H1 (cell line): ENCODE results near the gene PPIL3. TPM values are rescaled to one million over a fixed set of nuclear protein-coding genes. Genes with fewer than 3 reads are reported as not detected.

ENCODE experiments used
- CTCF ChIA-PET: fragments of 300-600 bp; sonication (Branson Sonifier 250); formaldehyde crosslinking; loops from one replicate; lab custom pipeline; 2021; ENCODE audit not compliant: partially characterized antibody; lab: Charles Lee
- POLR2A ChIA-PET: fragments of 300-600 bp; sonication (Branson Sonifier 250); formaldehyde crosslinking; loops from one replicate; lab custom pipeline; 2021; ENCODE audit warnings: inconsistent platforms; ENCODE audit not compliant: partially characterized antibody; lab: Charles Lee
- DNase-seq, 2 experiments: peaks; one replicate each; pipeline versions ENCODE4 v3.0.0 to v3.0.0-alpha.2; 2010 to 2022; ENCODE audit warnings: low spot score in 2 of 2, low read depth in 1 of 2, mixed read lengths in 1 of 2
- FAIRE-seq: peaks from 2 replicates; lab custom pipeline; 2011; peaks lifted over from hg19 to GRCh38; lab: Jason Lieb, UNC
- H2AFZ ChIP-seq: 2 replicates; pipeline ENCODE4 v1.8.1; 2012; ENCODE audit warnings: low read length, inconsistent platforms
- H2AK5ac ChIP-seq: 2 replicates; pipeline ENCODE4 v1.6.1; 2013; ENCODE audit warnings: low read depth, low read length
- H2BK120ac ChIP-seq: replicated peaks from 2 replicates; pipeline ENCODE3; 2013; ENCODE audit warnings: low read depth, low read length, inconsistent platforms
- H2BK12ac ChIP-seq: 2 replicates; pipeline ENCODE4 v1.6.1; 2013; ENCODE audit warnings: low read depth, low read length
- H2BK15ac ChIP-seq: 2 replicates; pipeline ENCODE4 v1.6.1; 2013; ENCODE audit warnings: low read length
- H2BK20ac ChIP-seq: 2 replicates; pipeline ENCODE4 v1.6.1; 2013; ENCODE audit warnings: low read length
- H2BK5ac ChIP-seq: 2 replicates; pipeline ENCODE4 v1.6.1; 2013; ENCODE audit warnings: low read depth, low read length
- H3K14ac ChIP-seq: 2 replicates; pipeline ENCODE4 v1.6.1; 2013; ENCODE audit warnings: inconsistent platforms; ENCODE audit not compliant: insufficient read length
- H3K18ac ChIP-seq: 2 replicates; pipeline ENCODE4 v1.6.1; 2013; ENCODE audit warnings: low read length; ENCODE audit errors: extremely low read depth
- H3K23ac ChIP-seq: 2 replicates; pipeline ENCODE4 v1.6.1; 2013; ENCODE audit warnings: inconsistent platforms; ENCODE audit not compliant: insufficient read length
- H3K23me2 ChIP-seq: 2 replicates; pipeline ENCODE4 v1.6.1; 2013; ENCODE audit warnings: low read depth, low read length
- H3K27ac ChIP-seq: 2 replicates; pipeline ENCODE4 v1.6.1; 2011; ENCODE audit warnings: low read depth, low read length, inconsistent platforms
- H3K27me3 ChIP-seq, 4 experiments: replicated peaks in 1 of 4; 1 replicate in 1 of 4; 2 replicates in 3 of 4; pipeline versions ENCODE4 v1.6.1 to v1.8.1; 2011 to 2013; ENCODE audit warnings: low read length in 3 of 4, mild to moderate bottlenecking in 3 of 4, inconsistent platforms in 2 of 4, mixed read lengths in 2 of 4, moderate library complexity in 1 of 4; ENCODE audit not compliant: control insufficient read depth in 3 of 4, insufficient read depth in 3 of 4; ENCODE audit errors: extremely low read depth in 1 of 4
- H3K36me3 ChIP-seq, 4 experiments: 2 replicates each; pipeline versions ENCODE4 v1.6.1 to v1.8.1; 2011 to 2013; ENCODE audit warnings: mild to moderate bottlenecking in 4 of 4, low read length in 3 of 4, moderate library complexity in 2 of 4, control low read depth in 1 of 4, inconsistent platforms in 1 of 4; ENCODE audit not compliant: insufficient read depth in 4 of 4, control insufficient read depth in 2 of 4
- H3K4ac ChIP-seq: replicated peaks from 2 replicates; pipeline ENCODE3; 2013; ENCODE audit warnings: low read length, low read depth, mixed read lengths, inconsistent platforms; ENCODE audit not compliant: insufficient read length
- H3K4me1 ChIP-seq, 4 experiments: replicated peaks in 1 of 4; 1 replicate in 1 of 4; 2 replicates in 3 of 4; pipeline versions ENCODE4 v1.6.1 to v1.8.1; 2011 to 2013; ENCODE audit warnings: low read length in 3 of 4, inconsistent platforms in 2 of 4, mixed read lengths in 1 of 4; ENCODE audit not compliant: insufficient read depth in 4 of 4, control insufficient read depth in 3 of 4
- H3K4me2 ChIP-seq, 2 experiments: 2 replicates each; pipeline versions ENCODE4 v1.6.1 to v1.8.1; 2011 to 2013; ENCODE audit warnings: low read depth in 2 of 2, low read length in 2 of 2, control low read depth in 1 of 2, inconsistent platforms in 1 of 2, mild to moderate bottlenecking in 1 of 2; ENCODE audit not compliant: insufficient read depth in 1 of 2
- H3K4me3 ChIP-seq, 4 experiments: fragments of 200-600, 300-600 bp in 1 of 4; sonication (generic), shearing (Covaris generic), sonication (Bioruptor Twin) in 1 of 4; 2 replicates each; pipeline versions ENCODE4 v1.5.1 to v1.8.1; 2011 to 2016; ENCODE audit warnings: low read length in 4 of 4, low read depth in 3 of 4, control low read depth in 2 of 4, inconsistent platforms in 2 of 4, mild to moderate bottlenecking in 2 of 4, mixed read lengths in 1 of 4, moderate library complexity in 1 of 4; ENCODE audit not compliant: insufficient read depth in 2 of 4; ENCODE audit errors: extremely low read depth in 1 of 4
- H3K56ac ChIP-seq: replicated peaks from 2 replicates; pipeline ENCODE3; 2013; ENCODE audit warnings: low read depth, mild to moderate bottlenecking, mixed read lengths, low read length, inconsistent platforms; ENCODE audit not compliant: insufficient read length
- H3K79me1 ChIP-seq: 2 replicates; pipeline ENCODE4 v1.6.1; 2013; ENCODE audit warnings: low read depth, low read length, control low read depth
- H3K79me2 ChIP-seq, 2 experiments: 2 replicates each; pipeline versions ENCODE4 v1.6.1 to v1.8.1; 2012 to 2013; ENCODE audit warnings: low read length in 2 of 2, mild to moderate bottlenecking in 2 of 2, inconsistent platforms in 1 of 2; ENCODE audit not compliant: insufficient read depth in 2 of 2, control insufficient read depth in 1 of 2
- H3K9ac ChIP-seq, 4 experiments: replicated peaks in 1 of 4; 1 replicate in 1 of 4; 2 replicates in 3 of 4; pipeline versions ENCODE4 v1.6.1 to v1.8.1; 2011 to 2013; ENCODE audit warnings: low read depth in 3 of 4, low read length in 3 of 4, control low read depth in 2 of 4, mild to moderate bottlenecking in 2 of 4, moderate library complexity in 2 of 4, inconsistent platforms in 1 of 4; ENCODE audit errors: extremely low read depth in 1 of 4
- H3K9me3 ChIP-seq, 2 experiments: 2 replicates each; pipeline versions ENCODE4 v1.6.1 to v1.8.1; 2012 to 2013; ENCODE audit warnings: mild to moderate bottlenecking in 2 of 2, moderate library complexity in 2 of 2, control low read depth in 1 of 2, inconsistent platforms in 1 of 2, low read depth in 1 of 2, low read length in 1 of 2, mixed read lengths in 1 of 2; ENCODE audit not compliant: insufficient read depth in 2 of 2
- H4K20me1 ChIP-seq, 2 experiments: replicated peaks in 1 of 2; 2 replicates each; pipeline versions ENCODE3 to v1.8.1; 2011 to 2013; ENCODE audit warnings: inconsistent platforms in 2 of 2, low read length in 2 of 2, mild to moderate bottlenecking in 1 of 2; ENCODE audit not compliant: insufficient read depth in 2 of 2, control insufficient read depth in 1 of 2
- H4K5ac ChIP-seq: 2 replicates; pipeline ENCODE4 v1.6.1; 2013; ENCODE audit warnings: low read length, low read depth, mixed read lengths, inconsistent platforms; ENCODE audit not compliant: insufficient read length
- H4K8ac ChIP-seq: 2 replicates; pipeline ENCODE4 v1.8.0; 2013; ENCODE audit warnings: mild to moderate bottlenecking, moderate library complexity, low read length, inconsistent platforms; ENCODE audit not compliant: insufficient read depth; ENCODE audit errors: extremely low read depth
- H4K91ac ChIP-seq: replicated peaks from 2 replicates; pipeline ENCODE3; 2013; ENCODE audit warnings: low read length, mixed read lengths, inconsistent platforms; ENCODE audit not compliant: insufficient read length
- ATF2 ChIP-seq: IDR thresholded peaks from 2 replicates; pipeline ENCODE4 v1.6.1; 2012; ENCODE audit warnings: low read length, inconsistent platforms
- BCL11A ChIP-seq, 2 experiments: IDR thresholded peaks; one replicate each; pipeline ENCODE4 v1.6.1; 2011; ENCODE audit warnings: low read depth in 2 of 2, low read length in 2 of 2, mild to moderate bottlenecking in 2 of 2
- CREB1 ChIP-seq: IDR thresholded peaks from 2 replicates; pipeline ENCODE4 v1.6.1; 2012; ENCODE audit warnings: inconsistent platforms
- CTBP2 ChIP-seq: IDR thresholded peaks from 2 replicates; pipeline ENCODE4 v1.7.0; 2011; ENCODE audit warnings: borderline replicate concordance, mild to moderate bottlenecking, moderate library complexity, mixed read lengths, low read length; ENCODE audit not compliant: insufficient read depth, insufficient read length
- HDAC6 ChIP-seq: IDR thresholded peaks from one replicate; pipeline ENCODE4 v1.7.1; 2012; ENCODE audit warnings: low read depth, mild to moderate bottlenecking, inconsistent platforms, low read length, moderate library complexity
- MAX ChIP-seq: IDR thresholded peaks from 2 replicates; pipeline ENCODE4 v1.6.1; 2012; ENCODE audit warnings: inconsistent platforms
- POLR2A ChIP-seq, 2 experiments: IDR thresholded peaks; 1 replicate in 1 of 2; 2 replicates in 1 of 2; pipeline ENCODE4 v1.6.1; 2011; ENCODE audit warnings: low read depth in 2 of 2, low read length in 2 of 2, mild to moderate bottlenecking in 2 of 2; ENCODE audit errors: control extremely low read depth in 1 of 2
- RAD21 ChIP-seq, 2 experiments: IDR thresholded peaks in 1 of 2; conservative IDR thresholded peaks in 1 of 2; 2 replicates each; pipeline ENCODE4 v1.6.1; 2011; ENCODE audit warnings: low read depth in 2 of 2, low read length in 2 of 2, improper control_type of control experiment in 1 of 2, inconsistent platforms in 1 of 2, mild to moderate bottlenecking in 1 of 2, moderate library complexity in 1 of 2
- SAP30 ChIP-seq: fragments of 300-600 bp; sonication (generic); IDR thresholded peaks from 2 replicates; pipeline ENCODE4 v1.7.1; 2012; ENCODE audit warnings: low read length, moderate library complexity, mild to moderate bottlenecking, inconsistent platforms; ENCODE audit not compliant: insufficient read depth, insufficient replicate concordance
- SP1 ChIP-seq: IDR thresholded peaks from 2 replicates; pipeline ENCODE4 v1.6.1; 2011; ENCODE audit warnings: low read depth, low read length
- WGBS, 2 experiments: shearing (Covaris generic) in 1 of 2; methylation state at CpG; one replicate each; pipeline versions ENCODE4 v1.1.6 to v1.1.7; 2013 to 2015; ENCODE audit warnings: low lambda C conversion rate in 2 of 2, mixed read lengths in 2 of 2, inconsistent platforms in 1 of 2, low coverage in 1 of 2, missing lambda C conversion rate in 1 of 2; ENCODE audit not compliant: insufficient replicate concordance in 2 of 2, insufficient coverage in 1 of 2, insufficient read length in 1 of 2; ENCODE audit errors: extremely low coverage in 1 of 2, missing lambda C conversion rate in 1 of 2; 5-methylcytosine and 5-hydroxymethylcytosine counted together
- polyA plus RNA-seq, 7 experiments: library from polyadenylated mRNA; depleted of rRNA in 3 of 7; stranded (reverse) in 5 of 7; unstranded in 2 of 7; fragments of >200 nt in 5 of 7; fragments of 200-250 nt in 2 of 7; gene quantifications; 1 replicate in 5 of 7; 2 replicates in 1 of 7; 4 replicates in 1 of 7; pipeline versions ENCODE4 v1.2.1 to v1.2.3, GENCODE V29; 2011 to 2013; ENCODE audit warnings: missing spikeins in 2 of 7, mixed read lengths in 2 of 7
- total RNA-seq: library from RNA; stranded (reverse); fragmentation: NEBNext Ultra II Directional; extraction: Animal tissue kit (Norgen Biotek cat#: 25700); gene quantifications from 2 replicates; pipeline ENCODE4 v1.2.1, GENCODE V29; 2021

PPIL3 gene
- total and polyA plus RNA-seq, 2 of the 8 experiments (the other 6 are each of a cell fraction or from before 2014, with no cell fraction given) = 30.4 to 48.7 TPM

GRCh38 chr2:200862532-200863000 lies 26.3 kb downstream of the PPIL3 start:
- 4% methylated on average over 13 of the region's 13 CpGs; no CpG with 5 or more reads in 1 of the 2 experiments for WGBS, 2 experiments
- Histone ChIP-seq H3K18ac (no peak overlapping the region; the same call in 1 of the 2 replicates), H3K4ac (no peak overlapping the region), H3K27me3 (no peaks in the 10 kb centered on the region; a peak in 1 of 7 replicates), H4K5ac (no peak overlapping the region), H3K9me3 (no peaks in the 10 kb centered on the region), H2BK15ac (no peak overlapping the region), H3K36me3 (peaks cover 5 to 38% (median 24%) of the 10 kb centered on the region in 4 experiments), H3K14ac (no peak overlapping the region), H3K79me2 (peaks cover 21 to 49% of the 10 kb centered on the region in 2 experiments), H3K27ac (0 out of 2 replicates have a peak overlapping the region, but pooled peaks have one; percentile 0), H2BK5ac (peak overlapping the region; percentile 5; the same call in 1 of the 2 replicates), H2BK12ac (no peak overlapping the region), H3K4me2 (peak overlapping the region; percentile 90), H3K23ac (no peak overlapping the region), H4K20me1 (peaks cover 0 to 4% of the 10 kb centered on the region in 2 experiments), H2BK20ac (no peak overlapping the region), H3K9ac (peak overlapping the region; percentile 13 to 97 (median 80)), H2BK120ac (no peak overlapping the region), H3K79me1 (no peaks in the 10 kb centered on the region; the same call in 1 of the 2 replicates), H4K91ac (no peak overlapping the region), H3K4me1 (peaks cover 0 to 5% (median 0%) of the 10 kb centered on the region in 4 experiments; a peak in 1 of 7 replicates), H2AK5ac (0 out of 2 replicates have a peak overlapping the region, but pooled peaks have one; percentile 7), H3K56ac (no peak overlapping the region), H3K23me2 (peaks cover 6% of the 10 kb centered on the region; the same call in 1 of the 2 replicates), H4K8ac (no peak overlapping the region), H3K4me3 (peak overlapping the region; percentile 87 to 99 (median 94)), H2AFZ (no peak overlapping the region)
- no peak for TF ChIP-seq RAD21 (IDR thresholded peaks at IDR 0.05 in 1 of 2, conservative IDR thresholded peaks at IDR 0.05 in 1 of 2; ENCODE audit: low read depth in 2 of 2, low read length in 2 of 2)
- TF ChIP-seq SP1 = no peak
- peak in 1 of 2 experiments; percentile 62; a peak in 1 of 3 replicates for TF ChIP-seq POLR2A (IDR thresholded peaks at IDR 0.05; ENCODE audit: control extremely low read depth in 1 of 2, low read depth in 2 of 2, low read length in 2 of 2)
- TF ChIP-seq CREB1 = 0 out of 2 replicates have a peak, but pooled peaks have one; percentile 27
- 0 out of 2 replicates have a peak, but pooled peaks have one; percentile 29 for TF ChIP-seq ATF2
- TF ChIP-seq HDAC6 = no peak
- TF ChIP-seq BCL11A (IDR thresholded peaks at IDR 0.05; ENCODE audit: low read depth in 2 of 2, low read length in 2 of 2) = no peak
- no peak for TF ChIP-seq CTBP2
- TF ChIP-seq SAP30 = no peak
- TF ChIP-seq MAX = peak; percentile 26; the same call in 1 of the 2 replicates
- DNase-seq (no peak), FAIRE-seq (no peak)
- POLR2A ChIA-PET = interaction anchor here (2.0 to 3.0 kb wide), 2 partner anchors 28 to 34 kb away, joined by 12 to 53 read pairs; partner anchors contain the start of genes NIF3L1 and PPIL3
- CTCF ChIA-PET = interaction anchor here (1.3 kb wide), 1 partner anchor 149 kb away, joined by 4 read pairs; no protein-coding TSS in a partner anchor
